Loucy (cell line): ENCODE results near the gene AGK.
"Not testable (repeated sequence)": the region's sequence is repeated elsewhere in the genome, so short reads cannot be mapped to it uniquely, and the experiment has no call there.

Experiments used
- H2AFZ ChIP-seq: fragments of 200-600 bp; sonication (generic); 2 replicates; pipeline ENCODE4 v1.6.0; 2016; ENCODE audit warnings: antibody characterized with exemption, mild to moderate bottlenecking, low read length, moderate library complexity
- H3F3A ChIP-seq: fragments of 200-600 bp; 2 replicates; pipeline ENCODE4 v1.6.0; 2016; ENCODE audit warnings: antibody characterized with exemption, low read depth, mild to moderate bottlenecking
- H3K27me3 ChIP-seq: fragments of 200-600 bp; sonication (generic); 2 replicates; pipeline ENCODE4 v1.6.1; 2014; ENCODE audit warnings: low read length, mild to moderate bottlenecking; ENCODE audit not compliant: insufficient read depth, poor library complexity, severe bottlenecking
- H3K36me3 ChIP-seq: fragments of 200-600 bp; sonication (generic); 2 replicates; pipeline ENCODE4 v1.6.1; 2016; ENCODE audit warnings: low read length; ENCODE audit not compliant: insufficient read depth
- H3K4me1 ChIP-seq: fragments of 200-600 bp; sonication (generic); 2 replicates; pipeline ENCODE4 v1.5.1; 2014; ENCODE audit warnings: low read length, mild to moderate bottlenecking; ENCODE audit not compliant: insufficient read depth, poor library complexity, severe bottlenecking
- H3K4me2 ChIP-seq: fragments of 200-600 bp; sonication (generic); 2 replicates; pipeline ENCODE4 v1.6.0; 2014; ENCODE audit warnings: antibody characterized with exemption, low read length, low read depth, mild to moderate bottlenecking; ENCODE audit not compliant: poor library complexity, severe bottlenecking
- H3K4me3 ChIP-seq: fragments of 200-600 bp; sonication (generic); 2 replicates; pipeline ENCODE4 v1.5.1; 2014; ENCODE audit warnings: low read length, mild to moderate bottlenecking, mixed read lengths; ENCODE audit not compliant: poor library complexity, severe bottlenecking
- H3K79me2 ChIP-seq: fragments of 200-600 bp; sonication (generic); 2 replicates; pipeline ENCODE4 v1.6.1; 2014; ENCODE audit warnings: low read length; ENCODE audit not compliant: insufficient read depth
- H3K9ac ChIP-seq: fragments of 200-600 bp; sonication (generic); 2 replicates; pipeline ENCODE4 v1.6.0; 2014; ENCODE audit warnings: mild to moderate bottlenecking, low read depth, low read length, moderate library complexity; ENCODE audit not compliant: poor library complexity, severe bottlenecking
- H3K9me2 ChIP-seq: fragments of 200-600 bp; sonication (generic); replicated peaks from 2 replicates; pipeline ENCODE4 v1.6.1; 2016; ENCODE audit warnings: low read depth, low read length, mixed read lengths
- H3K9me3 ChIP-seq: fragments of 200-600 bp; sonication (generic); 2 replicates; pipeline ENCODE4 v1.6.1; 2014; ENCODE audit warnings: mild to moderate bottlenecking, antibody characterized with exemption, low read length, low read depth; ENCODE audit not compliant: insufficient read depth
- H4K20me1 ChIP-seq: fragments of 200-600 bp; sonication (generic); 2 replicates; pipeline ENCODE4 v1.6.0; 2014; ENCODE audit warnings: antibody characterized with exemption, low read length, mild to moderate bottlenecking; ENCODE audit not compliant: insufficient read depth, poor library complexity, severe bottlenecking
- CTCF ChIP-seq: fragments of 200-600 bp; sonication (generic); conservative IDR thresholded peaks from 2 replicates; pipeline ENCODE4 v1.5.1; 2014; ENCODE audit warnings: mild to moderate bottlenecking, antibody characterized with exemption, low read length
- EZH2phosphoT487 ChIP-seq: fragments of 200-600 bp; IDR thresholded peaks from 2 replicates; pipeline ENCODE4 v1.6.1; 2018; ENCODE audit warnings: antibody characterized with exemption, mild to moderate bottlenecking, moderate library complexity, borderline replicate concordance

Gene AGK

DNA sequence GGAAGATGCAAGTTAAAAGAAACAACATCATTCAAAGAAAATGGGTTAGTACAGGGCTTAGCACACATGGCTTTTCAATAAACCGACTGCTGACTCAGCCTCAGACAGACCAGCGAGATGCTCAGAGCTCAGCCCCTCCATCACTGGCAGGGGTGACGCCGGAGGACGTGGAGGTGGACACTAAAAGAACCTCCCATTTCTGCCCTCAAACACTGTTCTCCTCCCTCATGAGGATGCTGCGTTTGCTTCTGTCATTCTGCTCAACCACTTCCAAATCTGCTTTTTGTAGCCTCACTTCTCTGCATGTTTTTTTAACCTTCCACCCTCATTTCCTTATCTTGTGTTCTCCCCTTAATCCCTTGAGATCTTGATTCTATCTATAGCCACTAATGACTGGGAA is 135.5 kb downstream of the AGK start:
- no peaks in the 10 kb centered on the region for H3K27me3 ChIP-seq
- no peak overlapping the region for H3K4me3 ChIP-seq
- peaks cover 3% of the 10 kb centered on the region; the same call in 1 of the 2 replicates for H3K79me2 ChIP-seq
- no peaks in the 10 kb centered on the region for H3K9me3 ChIP-seq
- peaks cover 31% of the 10 kb centered on the region; the same call in 1 of the 2 replicates for H3K36me3 ChIP-seq
- H3K4me2 ChIP-seq = no peak overlapping the region
- TF ChIP-seq EZH2phosphoT487 (no peak), CTCF (no peak)
- no peak overlapping the region for H2AFZ ChIP-seq
- H3K9me2 ChIP-seq = no peaks in the 10 kb centered on the region
- H4K20me1 ChIP-seq = peaks cover 4% of the 10 kb centered on the region
- no peak overlapping the region for H3K9ac ChIP-seq
- no peaks in the 10 kb centered on the region for H3F3A ChIP-seq
- H3K4me1 ChIP-seq = no peaks in the 10 kb centered on the region

- H3F3A ChIP-seq = no peaks in the 10 kb centered on the region
- H2AFZ ChIP-seq = no peak overlapping the region
- TF ChIP-seq CTCF (no peak), EZH2phosphoT487 (no peak)
- H3K4me2 ChIP-seq = no peak overlapping the region
- peaks cover 5% of the 10 kb centered on the region; the same call in 1 of the 2 replicates for H3K79me2 ChIP-seq
- H3K36me3 ChIP-seq = peaks cover 20% of the 10 kb centered on the region; the same call in 1 of the 2 replicates
- H4K20me1 ChIP-seq = peaks cover 4% of the 10 kb centered on the region
- no peaks in the 10 kb centered on the region for H3K4me1 ChIP-seq
- no peak overlapping the region for H3K4me3 ChIP-seq
- no peak overlapping the region for H3K9ac ChIP-seq
- no peaks in the 10 kb centered on the region for H3K9me2 ChIP-seq
- no peaks in the 10 kb centered on the region for H3K27me3 ChIP-seq
- no peaks in the 10 kb centered on the region for H3K9me3 ChIP-seq
Measured at GRCh38 chr7:141688043-141688442, 136.8 kb downstream of the AGK start.

DNA sequence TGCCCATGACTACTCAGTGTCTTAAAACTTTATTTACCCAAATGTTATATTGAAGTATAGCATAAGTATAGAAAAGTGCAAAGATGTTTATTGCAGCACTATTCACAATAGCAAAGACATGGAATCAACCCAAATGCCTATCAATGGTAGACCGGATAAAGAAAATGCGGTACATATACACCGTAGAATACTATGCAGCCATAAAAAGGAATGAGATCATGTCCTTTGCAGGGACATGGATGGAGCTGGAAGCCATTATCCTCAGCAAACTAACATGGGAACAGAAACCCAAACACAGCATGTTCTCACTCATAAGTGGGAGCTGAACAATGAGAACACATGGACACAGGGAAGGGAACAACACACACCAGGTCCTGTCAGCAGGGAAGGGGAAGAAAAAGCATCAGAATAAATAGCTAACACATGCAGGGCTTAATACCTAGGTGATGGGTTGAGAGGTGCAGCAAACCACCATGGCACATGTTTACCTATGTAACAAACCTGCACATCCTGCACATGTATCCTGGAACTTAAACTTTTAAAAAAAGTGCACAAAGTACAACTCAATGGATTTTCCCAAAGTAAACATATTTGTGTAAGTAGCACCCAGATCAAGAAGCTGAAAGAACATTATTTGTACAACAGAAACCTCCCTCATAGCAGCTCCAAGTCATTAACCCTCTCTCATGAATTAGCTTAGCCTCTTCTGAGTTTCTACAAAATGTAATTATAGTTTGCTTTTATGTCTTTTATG is 138.0 kb downstream of the AGK start:
- Histone ChIP-seq H3K36me3 (peaks cover 13% of the 10 kb centered on the region; the same call in 1 of the 2 replicates), H3K79me2 (peaks cover 12% of the 10 kb centered on the region; the same call in 1 of the 2 replicates)
- H3K9me2 ChIP-seq, H3K9ac ChIP-seq, H3K27me3 ChIP-seq, H3K9me3 ChIP-seq, H4K20me1 ChIP-seq, H3K4me2 ChIP-seq, H3K4me1 ChIP-seq, H3F3A ChIP-seq, H3K4me3 ChIP-seq, H2AFZ ChIP-seq: not testable (repeated sequence)

- Histone ChIP-seq H3K9ac (no peak overlapping the region), H4K20me1 (peaks cover 4% of the 10 kb centered on the region), H3K9me2 (no peaks in the 10 kb centered on the region), H3K36me3 (no peaks in the 10 kb centered on the region), H3K9me3 (no peaks in the 10 kb centered on the region), H3K79me2 (peaks cover 33% of the 10 kb centered on the region; the same call in 1 of the 2 replicates), H2AFZ (no peak overlapping the region), H3K4me3 (no peak overlapping the region), H3K4me2 (no peak overlapping the region), H3F3A (no peaks in the 10 kb centered on the region), H3K27me3 (no peaks in the 10 kb centered on the region), H3K4me1 (peaks cover 14% of the 10 kb centered on the region)
- TF ChIP-seq CTCF (no peak), EZH2phosphoT487 (no peak)
Measured at GRCh38 chr7:141691540-141691939, 140.3 kb downstream of the AGK start.
